ENCODE data around the gene ARHGEF12.

DNA sequence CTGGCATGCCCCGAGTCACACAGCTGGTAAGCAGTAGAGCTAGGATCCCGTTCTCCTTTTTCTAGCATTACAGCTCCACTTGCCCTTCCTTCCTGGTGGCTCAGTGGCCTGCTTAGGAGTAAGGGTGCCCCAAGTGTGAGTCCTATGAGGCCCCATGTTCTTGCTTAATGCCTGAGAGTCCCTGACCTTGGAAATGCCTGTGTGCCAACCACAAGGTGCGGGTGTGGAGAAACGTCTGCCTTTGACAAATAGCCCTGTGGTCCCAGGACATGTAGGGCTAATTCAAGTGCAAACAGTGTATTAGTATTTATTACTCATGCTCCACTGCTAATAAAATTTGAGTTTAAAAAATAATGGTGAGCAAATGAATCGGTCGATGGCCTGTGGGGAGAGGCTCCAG, 193.7 kb downstream of the ARHGEF12 start:
- TF ChIP-seq, protein P1, sequence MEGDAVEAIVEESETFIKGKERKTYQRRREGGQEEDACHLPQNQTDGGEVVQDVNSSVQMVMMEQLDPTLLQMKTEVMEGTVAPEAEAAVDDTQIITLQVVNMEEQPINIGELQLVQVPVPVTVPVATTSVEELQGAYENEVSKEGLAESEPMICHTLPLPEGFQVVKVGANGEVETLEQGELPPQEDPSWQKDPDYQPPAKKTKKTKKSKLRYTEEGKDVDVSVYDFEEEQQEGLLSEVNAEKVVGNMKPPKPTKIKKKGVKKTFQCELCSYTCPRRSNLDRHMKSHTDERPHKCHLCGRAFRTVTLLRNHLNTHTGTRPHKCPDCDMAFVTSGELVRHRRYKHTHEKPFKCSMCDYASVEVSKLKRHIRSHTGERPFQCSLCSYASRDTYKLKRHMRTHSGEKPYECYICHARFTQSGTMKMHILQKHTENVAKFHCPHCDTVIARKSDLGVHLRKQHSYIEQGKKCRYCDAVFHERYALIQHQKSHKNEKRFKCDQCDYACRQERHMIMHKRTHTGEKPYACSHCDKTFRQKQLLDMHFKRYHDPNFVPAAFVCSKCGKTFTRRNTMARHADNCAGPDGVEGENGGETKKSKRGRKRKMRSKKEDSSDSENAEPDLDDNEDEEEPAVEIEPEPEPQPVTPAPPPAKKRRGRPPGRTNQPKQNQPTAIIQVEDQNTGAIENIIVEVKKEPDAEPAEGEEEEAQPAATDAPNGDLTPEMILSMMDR (IDR thresholded peaks at IDR 0.05), result no peak
- no peak for TF ChIP-seq POLR2A (IDR thresholded peaks at IDR 0.05)

Data from uterus (tissue), 2 donors.